Activated CD4-positive, alpha-beta memory T cell treated with anti-CD3 and anti-CD28 coated beads for 36 hours (primary cell): Measurements from ENCODE around the gene UFD1. TPM values are rescaled to one million over a fixed set of nuclear protein-coding genes. Genes with fewer than 3 reads are reported as not detected.

Source experiments
- CTCF ChIA-PET: fragments of 350-600 bp; sonication (Branson Sonifier 250); formaldehyde crosslinking; loops from one replicate; lab custom pipeline; 2021; ENCODE audit warnings: antibody characterized with exemption, inconsistent platforms; lab: Charles Lee
- POLR2A ChIA-PET: fragments of 350-600 bp; sonication (Branson Sonifier 250); formaldehyde crosslinking; loops from one replicate; lab custom pipeline; 2021; ENCODE audit warnings: antibody characterized with exemption; lab: Charles Lee
- DNase-seq: peaks from one replicate; pipeline ENCODE4 v3.0.0-alpha.2; 2020
- H3K27ac Mint-ChIP-seq: one replicate; pipeline ENCODE4 v1.8.0; 2021; ENCODE audit warnings: mixed read lengths
- H3K27me3 Mint-ChIP-seq: one replicate; pipeline ENCODE4 v1.8.0; 2021; ENCODE audit warnings: mixed read lengths
- H3K36me3 Mint-ChIP-seq: one replicate; pipeline ENCODE4 v1.8.0; 2021; ENCODE audit warnings: mixed read lengths
- H3K4me1 Mint-ChIP-seq: one replicate; pipeline ENCODE4 v1.8.0; 2021; ENCODE audit warnings: low read depth, mixed read lengths
- H3K4me3 Mint-ChIP-seq: one replicate; pipeline ENCODE4 v1.8.0; 2021; ENCODE audit warnings: mild to moderate bottlenecking, mixed read lengths
- H3K9me3 Mint-ChIP-seq: one replicate; pipeline ENCODE4 v1.8.0; 2021; ENCODE audit warnings: mixed read lengths
- intact Hi-C: fragments of 100-400 bp; cut with micrococcal nuclease; formaldehyde crosslinking; loops from one replicate; pipeline ENCODE4 v1.15.1; 2023
- total RNA-seq, 2 experiments: library from RNA; stranded (reverse); gene quantifications; one replicate each; pipeline ENCODE4 v1.2.3, GENCODE V29; 2021

The UFD1 gene
- total RNA-seq, 2 experiments from 2014 or later = 85.3 to 91.1 TPM

DNA sequence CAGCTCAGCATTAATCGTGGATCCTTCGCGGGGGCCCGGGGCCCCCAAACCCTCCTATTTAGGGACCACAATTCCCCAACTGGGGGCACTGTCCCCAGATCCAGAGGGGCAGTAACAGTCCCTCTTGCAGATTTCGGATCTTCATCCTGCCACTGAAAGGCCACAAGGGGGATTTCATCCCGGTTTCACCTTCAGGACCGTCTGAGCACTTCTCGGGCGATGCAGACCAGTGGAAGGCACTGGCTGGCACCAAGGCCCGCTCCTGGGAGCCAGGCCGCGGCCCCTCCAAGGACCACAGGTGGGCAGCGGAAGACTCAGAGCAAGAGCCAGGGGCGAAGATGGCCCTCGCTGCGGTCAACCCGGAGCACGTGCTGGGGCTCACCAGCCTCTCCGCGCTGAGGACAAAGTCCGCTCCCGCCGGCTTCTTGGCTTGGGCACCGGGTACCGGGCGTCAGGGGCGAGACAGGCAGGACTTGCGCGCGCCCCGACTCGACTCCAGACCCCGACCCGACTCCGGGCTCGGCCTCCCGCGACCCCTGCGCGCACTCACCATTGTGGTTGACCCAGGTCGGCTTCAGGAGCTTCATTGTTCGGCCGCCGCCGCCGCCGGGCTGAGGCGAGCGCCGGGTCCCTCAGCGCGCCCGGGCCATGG lies 48.0 kb downstream of the UFD1 start:
- peaks cover 18% of the 10 kb centered on the region for H3K36me3 Mint-ChIP-seq
- peak overlapping the region; percentile 80 for H3K27ac Mint-ChIP-seq
- intact Hi-C loops = loop anchor here (1.0 to 5.0 kb wide), 2 partner anchors 12 to 146 kb away; no protein-coding TSS in a partner anchor
- H3K4me1 Mint-ChIP-seq = peaks cover 53% of the 10 kb centered on the region
- H3K27me3 Mint-ChIP-seq = no peaks in the 10 kb centered on the region
- peak overlapping the region; percentile 80 for H3K4me3 Mint-ChIP-seq
- no peaks in the 10 kb centered on the region for H3K9me3 Mint-ChIP-seq
- ChIA-PET POLR2A (interaction anchor here (0.6 to 7.1 kb wide), 8 partner anchors 8 to 253 kb away, joined by 3 to 59 read pairs (median 4); partner anchors contain the start of genes C22orf39, CDC45 and SLC25A1), CTCF (interaction anchor here (0.7 to 1.1 kb wide), 3 partner anchors 48 to 252 kb away, joined by 3 read pairs; partner anchors contain the start of genes CDC45 and UFD1)
- DNase-seq = peak; percentile 44

DNA sequence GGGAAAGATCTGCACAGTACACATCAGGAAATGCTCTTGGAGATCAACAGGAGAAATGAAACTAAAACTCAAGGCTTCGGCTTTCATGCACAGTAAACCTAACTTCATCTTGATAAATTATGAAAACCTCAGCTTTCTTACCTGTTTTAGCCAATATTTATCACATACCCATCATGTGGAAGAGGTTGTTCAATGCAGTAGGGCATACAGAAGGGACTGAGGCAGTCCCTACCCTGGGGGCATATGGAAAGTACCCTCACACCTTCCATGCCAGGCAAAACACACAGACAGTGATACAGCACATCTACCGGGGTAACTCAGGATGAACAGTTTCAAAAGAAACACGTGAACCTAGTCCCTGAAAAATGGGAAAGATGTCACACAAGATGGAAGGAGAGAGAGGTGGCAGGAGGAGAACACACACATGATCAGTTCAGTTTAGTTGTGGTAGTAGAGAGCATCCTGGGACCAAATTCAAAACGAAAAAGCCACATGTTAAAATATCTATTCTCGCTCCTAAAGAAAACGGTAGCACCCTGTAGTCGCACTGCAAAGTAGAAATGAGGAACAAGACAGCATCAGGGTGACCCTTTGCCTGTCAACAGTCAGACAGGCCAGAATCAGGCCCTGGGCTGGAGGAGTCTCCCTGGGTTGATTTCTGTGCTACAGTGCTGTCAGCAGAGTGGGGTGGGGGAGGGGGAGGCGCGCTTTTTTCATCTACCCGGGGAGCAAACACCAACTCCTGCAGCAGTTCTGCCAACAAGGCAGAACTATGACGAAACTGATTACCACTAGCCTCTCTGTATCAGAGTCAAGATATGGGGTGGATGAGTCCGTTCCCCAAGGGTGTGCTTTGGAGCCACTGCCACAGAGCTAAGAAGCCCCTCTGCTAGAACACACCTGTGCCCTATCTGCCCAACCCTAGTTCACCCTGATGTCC lies 48.8 kb downstream of the UFD1 start:
- Mint-ChIP-seq H3K27me3 (no peaks in the 10 kb centered on the region), H3K36me3 (peaks cover 15% of the 10 kb centered on the region), H3K4me1 (peaks cover 54% of the 10 kb centered on the region), H3K9me3 (no peaks in the 10 kb centered on the region), H3K4me3 (peak overlapping the region; percentile 80), H3K27ac (peak overlapping the region; percentile 80)
- ChIA-PET POLR2A (interaction anchor here (0.7 to 7.1 kb wide), 3 partner anchors 10 to 252 kb away, joined by 3 to 59 read pairs (median 20); partner anchors contain the start of gene C22orf39), CTCF (interaction anchor here (1.0 kb wide), 1 partner anchor 49 kb away, joined by 3 read pairs; the partner anchor contains the start of genes CDC45 and UFD1)
- DNase-seq = peak; percentile 64
- intact Hi-C loops = loop anchor here (1.0 to 5.0 kb wide), 2 partner anchors 11 to 147 kb away; no protein-coding TSS in a partner anchor

DNA sequence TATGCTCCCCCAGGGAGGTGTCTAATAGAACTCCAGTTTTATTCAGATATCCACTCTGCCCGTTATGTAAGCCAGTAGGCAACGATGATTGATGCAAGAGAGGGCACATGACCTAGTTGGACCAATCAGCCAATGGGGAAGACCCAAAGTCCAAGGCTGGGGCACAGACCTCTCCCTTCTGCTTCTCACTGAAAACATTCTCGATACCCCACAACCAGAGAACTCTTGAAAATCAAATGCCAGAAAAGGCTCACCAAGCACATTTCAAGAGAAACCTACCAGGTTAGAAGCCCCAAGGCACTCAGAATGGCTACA lies 54.9 kb downstream of the UFD1 start:
- Mint-ChIP-seq H3K9me3 (no peaks in the 10 kb centered on the region), H3K27ac (no peak overlapping the region), H3K27me3 (no peaks in the 10 kb centered on the region), H3K4me3 (no peak overlapping the region), H3K4me1 (peaks cover 75% of the 10 kb centered on the region), H3K36me3 (peaks cover 5% of the 10 kb centered on the region)
- POLR2A ChIA-PET = no interaction called here
- no peak for DNase-seq
- intact Hi-C loops = no loop called here
- CTCF ChIA-PET = no interaction called here

DNA sequence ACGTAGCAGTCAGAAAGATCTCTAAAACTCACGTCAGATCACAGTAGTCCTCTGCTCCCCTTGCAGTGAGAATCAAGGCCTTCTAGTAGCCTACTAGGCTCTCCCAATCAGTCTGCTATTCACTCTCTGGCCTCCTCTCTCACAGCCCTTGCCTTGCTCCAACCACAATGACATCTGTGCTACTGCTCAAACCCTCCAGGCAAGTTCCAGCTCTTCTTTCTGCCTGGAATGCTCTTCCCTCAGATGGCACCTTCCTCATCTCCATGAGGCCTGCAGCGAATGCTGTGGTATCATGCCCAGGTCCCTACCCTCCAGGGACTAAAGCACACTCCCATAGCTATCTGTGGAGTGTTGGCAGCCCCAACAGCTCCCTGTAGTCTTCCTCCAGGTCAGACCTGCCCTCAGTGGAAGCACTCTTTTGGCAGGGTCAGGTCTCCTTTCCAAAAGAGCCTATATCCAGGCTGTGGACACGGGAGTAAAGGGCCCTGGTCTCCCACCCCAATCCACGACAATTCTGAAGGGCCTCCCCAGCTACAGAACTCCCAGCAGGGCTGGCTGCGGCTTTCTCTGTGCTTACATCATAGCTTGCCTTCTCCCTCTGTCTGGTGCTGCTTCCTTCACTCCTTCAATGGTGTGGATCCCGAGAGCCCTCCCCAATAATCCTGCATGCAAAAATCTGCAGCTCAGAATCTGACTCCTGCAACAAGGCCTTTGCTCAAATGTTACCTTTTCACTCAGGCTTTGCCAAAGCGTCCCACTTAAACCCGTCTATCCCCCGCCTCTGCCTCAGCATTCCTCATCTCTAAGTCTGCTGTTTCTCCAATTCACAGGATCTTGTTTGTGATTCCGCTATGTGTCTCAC lies 56.3 kb downstream of the UFD1 start:
- Mint-ChIP-seq H3K4me3 (no peak overlapping the region), H3K4me1 (peaks cover 72% of the 10 kb centered on the region), H3K27me3 (no peaks in the 10 kb centered on the region), H3K9me3 (no peaks in the 10 kb centered on the region), H3K36me3 (no peaks in the 10 kb centered on the region), H3K27ac (peak overlapping the region; percentile 59)
- CTCF ChIA-PET = interaction anchor here (0.9 kb wide), 1 partner anchor 208 kb away, joined by 3 read pairs; no protein-coding TSS in a partner anchor
- intact Hi-C loops = no loop called here
- no peak for DNase-seq
- POLR2A ChIA-PET = interaction anchor here (1.7 kb wide), 1 partner anchor 9 kb away, joined by 6 read pairs; the partner anchor contains the start of gene HIRA

DNA sequence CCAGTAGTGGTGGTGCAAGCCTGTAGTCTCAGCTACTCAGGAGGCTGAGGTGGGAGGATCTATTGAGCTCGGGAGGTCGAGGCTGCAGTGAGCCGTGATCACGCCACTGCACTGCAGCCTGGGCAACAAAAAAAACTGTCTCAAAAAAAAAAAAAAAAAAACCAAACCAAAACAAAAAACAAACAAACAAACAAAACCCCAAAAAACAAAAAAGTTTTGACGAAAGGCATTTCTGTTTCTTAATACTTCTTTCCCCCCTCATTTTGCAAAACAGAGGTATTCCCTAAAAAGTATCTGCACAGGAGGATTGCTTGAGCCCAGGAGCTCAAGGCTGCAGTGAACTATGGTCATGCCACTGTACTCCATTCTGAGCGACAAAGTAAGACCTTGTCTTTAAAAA lies 58.7 kb downstream of the UFD1 start:
- no peaks in the 10 kb centered on the region for H3K9me3 Mint-ChIP-seq
- CTCF ChIA-PET = interaction anchor here (1.2 to 1.4 kb wide), 2 partner anchors 59 to 212 kb away, joined by 3 to 4 read pairs; partner anchors contain the start of gene CDC45

DNA sequence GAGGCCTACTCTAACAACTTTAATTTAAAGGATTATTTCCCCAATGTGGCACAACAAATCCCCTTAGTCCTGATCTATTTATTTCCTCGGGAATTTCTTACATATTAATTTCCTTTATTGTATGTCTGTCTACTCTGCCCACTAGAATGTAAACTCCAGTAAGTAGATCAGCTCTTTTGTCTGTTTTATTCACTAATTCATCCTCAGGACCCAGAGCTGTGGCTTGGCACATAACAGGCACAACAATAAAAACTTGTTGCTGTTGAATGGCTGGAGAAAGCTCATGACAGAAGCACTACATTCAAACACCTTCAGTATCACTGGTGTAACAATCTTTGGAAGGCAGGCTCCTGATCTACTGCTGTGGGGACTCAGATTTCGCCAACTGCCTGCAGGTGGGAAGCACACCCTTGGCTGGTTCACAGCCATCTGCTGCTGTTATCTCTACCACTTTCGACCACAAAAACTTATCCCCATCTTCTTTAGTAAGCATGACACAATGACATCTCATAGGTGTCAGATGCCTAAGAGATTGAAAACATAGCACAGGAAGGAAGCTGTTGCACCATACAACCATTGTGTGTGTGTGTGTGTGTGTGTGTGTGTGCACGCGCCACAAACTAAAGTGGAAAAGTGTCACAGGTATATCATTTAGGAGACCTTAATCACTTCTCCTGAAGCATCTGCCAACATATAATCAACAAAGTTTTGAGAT lies 59.4 kb downstream of the UFD1 start:
- DNase-seq = peak; percentile 73
- Mint-ChIP-seq H3K36me3 (peaks cover 2% of the 10 kb centered on the region), H3K4me1 (peaks cover 55% of the 10 kb centered on the region), H3K27ac (peak overlapping the region; percentile 63), H3K4me3 (no peak overlapping the region), H3K27me3 (no peaks in the 10 kb centered on the region), H3K9me3 (no peaks in the 10 kb centered on the region)
- intact Hi-C loops = loop anchor here (1.0 kb wide), 2 partner anchors 11 to 30 kb away; no protein-coding TSS in a partner anchor
- ChIA-PET CTCF (interaction anchor here (0.7 to 1.4 kb wide), 3 partner anchors 8 to 60 kb away, joined by 3 to 4 read pairs (median 3); partner anchors contain the start of gene CDC45), POLR2A (interaction anchor here (1.2 to 2.6 kb wide), 3 partner anchors 11 to 29 kb away, joined by 3 to 20 read pairs (median 4); partner anchors contain the start of genes C22orf39 and HIRA)

More for the DNA sequence above, 58.7 kb downstream of the UFD1 start:
- peaks cover 2% of the 10 kb centered on the region for H3K36me3 Mint-ChIP-seq
- DNase-seq = no peak
- POLR2A ChIA-PET = interaction anchor here (1.2 to 2.6 kb wide), 3 partner anchors 11 to 28 kb away, joined by 3 to 20 read pairs (median 4); partner anchors contain the start of genes C22orf39 and HIRA
- H3K4me1 Mint-ChIP-seq = peaks cover 59% of the 10 kb centered on the region
- no peaks in the 10 kb centered on the region for H3K27me3 Mint-ChIP-seq
- H3K4me3 Mint-ChIP-seq = no peak overlapping the region
- intact Hi-C loops = no loop called here
- peak overlapping the region; percentile 63 for H3K27ac Mint-ChIP-seq

DNA sequence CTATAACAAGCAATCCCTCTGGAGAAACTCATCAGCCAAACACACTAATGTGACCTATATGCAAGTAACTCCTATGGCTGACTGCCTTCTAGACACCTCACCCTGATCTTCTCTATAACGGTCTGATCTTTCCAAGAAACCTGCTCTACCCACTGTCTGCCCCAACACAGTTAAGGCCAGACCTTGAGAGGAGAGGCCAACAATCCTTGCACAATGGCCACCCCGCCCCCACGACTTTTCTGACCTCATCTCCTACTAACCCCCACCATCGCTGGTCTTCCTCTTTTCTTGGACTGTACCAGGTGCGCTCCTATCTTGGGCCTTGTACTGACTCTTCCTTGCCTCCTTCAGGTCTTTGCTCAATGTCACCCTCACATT lies 59.9 kb downstream of the UFD1 start:
- intact Hi-C loops = loop anchor here (1.0 kb wide), 2 partner anchors 11 to 30 kb away; no protein-coding TSS in a partner anchor
- POLR2A ChIA-PET = interaction anchor here (2.6 kb wide), 1 partner anchor 12 kb away, joined by 20 read pairs; the partner anchor contains the start of gene HIRA
- peaks cover 53% of the 10 kb centered on the region for H3K4me1 Mint-ChIP-seq
- H3K4me3 Mint-ChIP-seq = no peak overlapping the region
- CTCF ChIA-PET = interaction anchor here (0.7 to 1.1 kb wide), 2 partner anchors 9 to 33 kb away, joined by 3 read pairs; no protein-coding TSS in a partner anchor
- H3K27me3 Mint-ChIP-seq = no peaks in the 10 kb centered on the region
- no peak for DNase-seq
- H3K9me3 Mint-ChIP-seq = no peaks in the 10 kb centered on the region
- H3K27ac Mint-ChIP-seq = peak overlapping the region; percentile 63
- H3K36me3 Mint-ChIP-seq = peaks cover 2% of the 10 kb centered on the region

DNA sequence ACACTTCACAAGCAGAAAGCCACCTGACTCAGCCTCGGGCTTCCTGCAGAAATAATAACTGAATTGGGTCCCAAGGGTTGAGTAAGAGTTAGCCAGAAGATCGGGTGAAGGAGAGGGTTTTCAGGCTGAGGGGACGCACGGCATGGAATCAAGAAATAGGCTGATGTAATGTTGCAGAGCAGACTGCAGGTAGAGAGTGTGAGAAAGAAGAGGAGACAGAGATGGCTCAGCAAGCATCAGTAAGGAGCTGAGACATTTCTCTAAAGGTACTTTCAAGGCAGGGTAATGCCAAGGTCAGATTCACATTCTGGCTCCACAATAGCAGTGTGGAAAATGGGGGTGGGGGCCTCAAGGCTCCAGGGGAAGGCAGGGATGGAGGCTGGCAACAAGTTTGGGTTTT lies 66.1 kb downstream of the UFD1 start:
- Mint-ChIP-seq H3K9me3 (no peaks in the 10 kb centered on the region), H3K4me1 (peaks cover 16% of the 10 kb centered on the region), H3K4me3 (no peak overlapping the region), H3K27me3 (no peaks in the 10 kb centered on the region), H3K36me3 (peaks cover 20% of the 10 kb centered on the region), H3K27ac (peak overlapping the region; percentile 31)
- ChIA-PET CTCF (no interaction called here), POLR2A (no interaction called here)
- DNase-seq = no peak
- intact Hi-C loops = no loop called here

DNA sequence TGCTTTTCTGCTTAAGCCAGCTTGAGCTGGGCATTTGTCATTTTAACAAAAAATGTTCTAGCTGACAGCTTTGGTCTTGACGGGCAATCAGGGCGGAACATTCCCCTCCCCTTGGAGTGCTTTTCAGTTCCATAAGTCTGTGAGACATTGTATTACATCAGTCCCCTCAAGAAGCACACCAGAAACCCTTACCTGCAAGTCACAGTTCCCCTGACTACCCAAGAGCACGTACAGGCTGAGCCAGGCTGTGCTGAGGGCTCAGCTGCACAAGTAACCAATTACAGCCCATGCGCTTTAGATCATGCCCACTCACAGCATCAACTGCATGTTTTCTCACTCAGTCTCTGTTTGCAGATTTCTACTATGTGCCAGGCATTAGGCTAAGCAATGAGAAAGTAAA lies 66.5 kb downstream of the UFD1 start:
- Mint-ChIP-seq H3K9me3 (no peaks in the 10 kb centered on the region), H3K4me3 (no peak overlapping the region), H3K4me1 (peaks cover 15% of the 10 kb centered on the region), H3K36me3 (peaks cover 24% of the 10 kb centered on the region), H3K27ac (no peak overlapping the region), H3K27me3 (no peaks in the 10 kb centered on the region)
- ChIA-PET CTCF (no interaction called here), POLR2A (no interaction called here)
- no peak for DNase-seq
- intact Hi-C loops = no loop called here

DNA sequence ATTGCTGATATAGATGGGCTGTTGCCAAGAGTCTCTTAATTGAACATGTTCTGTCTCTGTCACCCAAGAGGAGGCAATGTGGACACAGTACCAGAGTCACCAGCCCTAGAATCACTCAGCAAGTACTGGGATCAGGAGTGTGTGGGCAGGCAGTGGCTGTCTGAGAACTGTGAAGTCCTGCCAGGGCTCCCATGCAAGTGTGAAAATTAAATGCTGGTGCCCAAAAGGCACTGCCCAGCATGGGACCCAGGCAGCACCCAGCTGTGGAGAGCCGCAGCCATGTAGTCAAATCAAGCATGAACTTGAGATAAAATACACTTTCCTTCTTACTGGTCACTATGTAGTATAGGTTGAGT lies 67.3 kb downstream of the UFD1 start:
- peaks cover 30% of the 10 kb centered on the region for H3K36me3 Mint-ChIP-seq
- DNase-seq = no peak
- H3K27me3 Mint-ChIP-seq = no peaks in the 10 kb centered on the region
- H3K4me1 Mint-ChIP-seq = peaks cover 15% of the 10 kb centered on the region
- H3K4me3 Mint-ChIP-seq = no peak overlapping the region
- H3K27ac Mint-ChIP-seq = no peak overlapping the region
- intact Hi-C loops = no loop called here
- CTCF ChIA-PET = no interaction called here
- POLR2A ChIA-PET = interaction anchor here (1.2 kb wide), 1 partner anchor 20 kb away, joined by 3 read pairs; the partner anchor contains the start of gene HIRA
- H3K9me3 Mint-ChIP-seq = no peaks in the 10 kb centered on the region
